HG03280 (cell line): ENCODE measurements around the gene C3orf22.
"Not testable (repeated sequence)": the region's sequence is repeated elsewhere in the genome, so short reads cannot be mapped to it uniquely, and the experiment has no call there.

Experiments
- ATAC-seq: cut with Tn5 transposase; IDR thresholded peaks from one replicate; pipeline ENCODE4 v1.9.1; 2021; ENCODE audit warnings: mild to moderate bottlenecking, moderate library complexity; ENCODE audit not compliant: unreplicated experiment

C3orf22 gene

GRCh38 chr3:126544596-126545281, 14.0 kb downstream of the C3orf22 start:
- ATAC-seq, result no peak

DNA sequence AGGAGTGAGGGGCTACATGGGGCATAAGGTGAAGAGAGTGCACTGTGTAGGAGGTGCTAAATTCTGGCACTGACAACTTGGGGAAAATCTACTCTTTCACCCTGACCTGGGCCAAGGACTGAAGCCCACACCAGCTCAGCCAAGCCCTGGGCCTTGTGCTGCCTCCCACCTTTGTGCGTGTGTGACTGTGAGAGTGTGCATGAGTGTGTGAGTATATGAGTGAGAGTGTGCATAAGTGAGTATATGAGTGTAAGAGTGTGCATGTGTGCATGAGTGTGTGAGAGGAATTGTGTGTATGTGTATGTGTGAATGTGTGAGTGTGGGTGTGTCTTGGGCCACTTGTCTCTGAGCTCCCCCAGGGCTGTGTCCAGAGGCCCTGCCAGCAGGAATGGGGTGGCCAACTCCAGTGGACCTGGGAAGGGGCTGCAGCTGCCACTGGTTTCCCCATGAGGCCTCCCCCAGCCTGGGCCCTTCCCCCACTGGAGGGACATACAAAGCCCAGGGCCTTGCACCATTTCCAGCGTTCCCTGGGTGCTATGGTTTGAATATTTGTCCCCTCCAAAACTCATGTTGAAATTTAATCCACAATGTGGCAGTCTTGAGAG, 15.2 kb downstream of the C3orf22 start:
- ATAC-seq, result no peak

- ATAC-seq, result no peak
These were observed 16.1 kb downstream of the C3orf22 start for GRCh38 chr3:126542340-126543241.

- no peak for ATAC-seq
These were observed 16.9 kb downstream of the C3orf22 start for GRCh38 chr3:126541628-126542339.

- no peak for ATAC-seq
These were observed 17.6 kb downstream of the C3orf22 start for GRCh38 chr3:126540951-126541627.

DNA sequence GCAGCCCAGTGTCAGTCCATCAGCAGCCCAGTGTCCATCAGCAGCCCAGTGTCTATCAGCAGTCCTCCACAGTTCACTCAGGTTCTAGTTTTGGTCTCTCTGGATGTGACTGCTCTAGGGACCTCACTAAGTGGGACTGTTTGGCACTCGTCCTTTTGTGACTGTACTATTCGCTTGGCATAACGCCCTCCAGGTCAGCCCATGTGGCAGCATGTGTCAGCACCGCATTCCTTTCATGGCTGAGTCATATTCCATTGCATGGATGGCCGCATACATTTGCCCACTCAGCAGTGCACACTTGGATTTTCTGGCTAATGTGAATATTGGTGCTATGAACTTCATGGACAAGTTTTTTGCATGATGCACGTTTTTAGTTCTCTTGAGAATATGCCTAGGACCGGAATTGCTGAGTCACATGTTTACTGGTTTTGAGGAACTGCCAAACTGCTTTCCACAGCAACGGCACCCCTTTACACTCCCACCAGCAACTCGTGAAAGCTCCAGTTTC, 18.3 kb downstream of the C3orf22 start:
- ATAC-seq, result no peak

GRCh38 chr3:126539558-126540250, 19.0 kb downstream of the C3orf22 start:
- ATAC-seq, result no peak

DNA sequence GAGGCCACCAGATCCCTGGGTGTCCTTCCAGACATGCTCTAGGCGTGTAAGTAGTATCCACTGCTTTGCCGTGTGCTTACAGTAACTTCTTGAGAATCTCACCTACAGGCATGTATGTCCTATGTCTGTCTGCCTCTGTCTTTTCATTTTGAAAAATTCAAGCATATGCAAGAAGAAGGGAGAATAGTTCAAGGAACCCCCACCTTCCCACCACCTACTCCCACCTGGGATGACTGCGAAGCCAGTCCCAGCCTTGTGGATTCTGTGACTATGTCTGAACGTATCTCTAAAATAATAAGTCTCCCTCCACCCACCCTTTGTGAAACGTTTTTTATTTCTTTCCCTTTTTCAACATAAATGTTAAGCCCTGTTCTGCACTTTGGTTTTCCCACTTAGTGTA, 19.8 kb downstream of the C3orf22 start:
- no peak for ATAC-seq

DNA sequence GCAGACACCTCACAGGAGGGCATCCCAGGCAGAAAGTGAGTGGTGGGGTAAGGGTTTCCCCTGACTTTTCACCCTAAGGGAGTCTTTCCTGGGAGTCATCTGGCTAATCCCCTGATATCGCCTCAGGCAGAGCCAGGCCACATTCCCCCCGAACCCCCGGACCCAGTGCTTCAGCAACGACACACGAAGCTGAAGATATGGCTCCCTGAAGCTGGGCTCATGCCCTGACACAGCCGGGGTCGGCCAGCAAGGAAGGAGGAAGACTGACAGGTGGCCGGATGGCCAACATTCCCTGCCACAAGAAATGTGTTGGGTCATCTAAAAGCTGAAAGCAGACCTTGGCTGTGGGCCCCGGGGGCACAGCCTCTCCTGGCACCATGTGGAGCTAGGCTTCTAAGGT, 20.4 kb downstream of the C3orf22 start:
- ATAC-seq, result no peak

DNA sequence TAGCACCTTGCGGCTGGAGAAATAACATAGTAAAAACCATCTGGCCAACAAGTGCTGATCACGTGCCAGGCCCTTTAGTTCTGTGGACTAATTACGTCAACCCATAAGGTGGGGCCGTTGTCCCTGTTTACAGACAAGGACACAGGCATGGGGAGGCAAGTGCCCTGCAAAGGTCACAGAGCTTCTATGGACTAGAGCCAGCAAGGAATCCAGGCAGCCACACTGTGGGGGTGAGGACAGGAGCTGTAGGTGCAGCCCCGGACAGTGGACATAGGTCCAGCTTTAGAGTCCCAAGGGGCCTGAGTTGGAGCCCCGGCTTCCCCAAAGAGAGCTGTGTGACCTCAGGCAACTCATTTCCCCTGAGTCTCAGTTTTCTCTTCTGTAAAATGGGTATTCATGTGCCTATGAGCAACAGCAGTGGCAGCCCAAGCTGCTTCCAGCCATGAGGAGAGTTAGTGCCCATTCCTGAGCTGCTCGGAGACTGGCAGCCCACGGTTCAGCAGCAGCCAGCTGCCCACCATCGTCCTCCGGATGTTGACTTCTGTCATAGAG, 20.9 kb downstream of the C3orf22 start:
- ATAC-seq, result no peak

DNA sequence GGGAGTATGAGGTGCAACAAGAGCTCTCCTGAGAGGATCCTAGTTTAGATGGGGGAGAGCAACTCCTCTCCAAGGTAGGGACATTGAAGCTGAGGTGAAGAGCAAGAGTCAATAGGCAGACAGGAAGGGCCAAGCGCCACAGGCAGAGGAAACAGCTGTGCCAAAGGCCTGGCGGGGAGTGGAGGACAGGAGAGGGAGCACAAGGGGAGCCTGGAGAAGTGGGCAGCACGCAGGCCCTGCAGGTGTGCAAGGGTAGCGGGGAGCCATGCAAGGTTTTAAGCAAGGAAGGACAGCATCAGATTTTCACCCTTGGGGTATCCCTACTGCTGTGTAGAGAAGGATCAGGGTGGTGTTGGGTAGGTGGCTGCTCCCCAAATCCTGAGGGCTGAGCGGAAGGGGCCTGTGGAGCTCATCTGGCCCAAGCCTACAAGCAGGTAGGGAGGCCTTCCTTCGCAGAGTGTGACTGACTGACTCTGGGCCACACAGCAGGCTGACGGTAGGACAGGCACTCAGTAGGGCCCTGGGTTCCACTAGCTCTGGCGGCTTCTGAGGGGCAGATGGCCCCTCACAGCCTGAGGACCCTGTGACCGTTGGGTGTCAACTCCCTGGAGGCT, 21.5 kb downstream of the C3orf22 start:
- no peak for ATAC-seq

GRCh38 chr3:126536126-126536525, 22.6 kb downstream of the C3orf22 start:
- no peak for ATAC-seq

- no peak for ATAC-seq
These were observed 23.1 kb downstream of the C3orf22 start for GRCh38 chr3:126535636-126536035.

GRCh38 chr3:126534716-126535115, 24.0 kb downstream of the C3orf22 start:
- ATAC-seq, result not testable (repeated sequence)

- ATAC-seq, result no peak
These were observed 25.2 kb downstream of the C3orf22 start for GRCh38 chr3:126533506-126533905.

DNA sequence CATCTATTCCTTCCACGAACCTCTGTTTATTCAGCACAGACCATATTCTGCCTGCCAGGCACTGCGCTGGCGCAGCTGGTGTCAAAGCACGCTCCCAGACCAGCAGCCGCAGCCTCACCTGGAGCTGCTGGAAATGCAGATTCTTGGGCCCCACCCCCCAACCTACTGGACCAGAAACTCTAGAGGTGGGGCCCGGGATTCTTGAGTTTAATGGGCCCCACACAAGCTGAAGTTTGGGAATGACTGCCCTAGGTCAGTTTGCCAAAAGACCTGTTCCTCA, 27.7 kb downstream of the C3orf22 start:
- no peak for ATAC-seq

DNA sequence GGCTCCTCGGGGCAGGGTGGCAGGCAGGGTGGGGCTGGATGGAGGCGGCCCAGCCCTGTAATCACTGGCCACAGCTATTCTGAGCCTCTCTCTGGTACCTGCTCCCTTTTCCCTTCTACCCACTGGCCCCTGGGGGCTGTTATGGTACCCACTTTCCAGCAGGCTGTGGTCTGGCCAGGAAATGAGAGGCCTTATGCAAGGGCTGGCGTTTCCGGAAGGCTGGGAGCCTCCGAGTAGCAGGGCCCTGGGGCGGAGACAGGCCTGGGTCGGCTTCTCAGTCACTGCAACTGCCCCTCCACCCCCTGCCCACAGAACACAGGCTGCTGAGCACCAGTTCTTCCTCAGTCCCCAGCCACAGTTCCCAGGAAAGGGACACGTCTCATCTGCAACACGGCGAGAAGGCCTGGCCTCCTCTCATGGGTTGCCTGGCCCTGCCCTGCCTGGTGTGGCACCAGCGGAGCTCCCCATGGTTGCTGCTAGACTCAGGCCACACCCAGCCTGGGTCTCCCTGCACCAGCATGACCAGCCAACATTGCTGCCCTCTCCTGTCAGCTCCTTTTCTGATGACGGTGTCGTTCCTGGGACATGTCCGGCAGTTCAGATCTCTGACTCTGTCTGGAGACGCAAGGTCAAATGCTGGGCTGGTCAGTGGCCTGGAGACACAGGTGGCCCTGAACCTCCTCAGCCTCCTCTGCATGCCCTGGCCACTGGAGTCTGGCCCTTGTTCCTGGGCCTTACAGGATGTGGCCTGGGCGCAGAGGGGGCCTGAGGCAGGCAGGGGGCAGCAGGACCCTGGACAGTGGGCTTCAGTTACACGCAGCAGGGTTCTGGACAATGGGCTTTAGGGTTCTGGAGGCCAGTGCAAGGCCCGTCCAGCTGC, 28.3 kb downstream of the C3orf22 start:
- ATAC-seq, result no peak

GRCh38 chr3:126529585-126530170, 29.1 kb downstream of the C3orf22 start:
- no peak for ATAC-seq
